GM23338 (cell line): ENCODE results near the gene FARS2.

ENCODE experiments used
- CREB1 ChIP-seq: fragments of 250-450 bp; sonication (Bioruptor Pico); IDR thresholded peaks from 2 replicates; pipeline ENCODE4 v1.5.0; 2020; ENCODE audit warnings: low read depth, mild to moderate bottlenecking, moderate library complexity
- CTCF ChIP-seq, 2 experiments: fragments of 200-600 bp in 1 of 2; sonication (generic) in 1 of 2; conservative IDR thresholded peaks; 2 replicates each; pipeline versions ENCODE4 v1.5.1 to v1.6.1; 2016 to 2017; ENCODE audit warnings: antibody characterized with exemption in 2 of 2, low read depth in 2 of 2, mild to moderate bottlenecking in 2 of 2, moderate library complexity in 1 of 2
- EZH2 ChIP-seq: fragments of 200-600 bp; sonication (generic); IDR thresholded peaks from one replicate; pipeline ENCODE4 v1.8.0; 2017; ENCODE audit warnings: antibody characterized with exemption, mild to moderate bottlenecking, low read depth; ENCODE audit not compliant: unreplicated experiment
- EZH2phosphoT487 ChIP-seq: fragments of 200-600 bp; sonication (generic); IDR thresholded peaks from one replicate; pipeline ENCODE4 v1.8.1; 2018; ENCODE audit warnings: antibody characterized with exemption; ENCODE audit not compliant: unreplicated experiment
- JUNB ChIP-seq: IDR thresholded peaks from one replicate; pipeline ENCODE4 v1.6.1; 2016; ENCODE audit warnings: antibody characterized with exemption; ENCODE audit not compliant: unreplicated experiment
- NANOG ChIP-seq: IDR thresholded peaks from 2 replicates; pipeline ENCODE4 v1.6.1; 2016; ENCODE audit warnings: antibody characterized with exemption, borderline replicate concordance
- POLR2AphosphoS5 ChIP-seq: IDR thresholded peaks from 2 replicates; pipeline ENCODE4 v1.6.1; 2016; ENCODE audit warnings: antibody characterized with exemption, low read depth
- STAT1 ChIP-seq: IDR thresholded peaks from one replicate; pipeline ENCODE4 v1.6.1; 2016; ENCODE audit warnings: antibody characterized with exemption; ENCODE audit not compliant: unreplicated experiment
- ZNF114 ChIP-seq: fragments of 250-450 bp; sonication (Bioruptor Pico); IDR thresholded peaks from 2 replicates; pipeline ENCODE4 v1.5.0; 2020; ENCODE audit warnings: mild to moderate bottlenecking, moderate library complexity
- ZNF331 ChIP-seq: fragments of 250-450 bp; sonication (Bioruptor Pico); IDR thresholded peaks from 2 replicates; pipeline ENCODE4 v1.5.0; 2020; ENCODE audit warnings: low read depth, mild to moderate bottlenecking, moderate library complexity
- TF ChIP-seq, protein P1 (sequence below): IDR thresholded peaks from one replicate; pipeline ENCODE4 v1.6.1; 2018; ENCODE audit warnings: antibody characterized with exemption; ENCODE audit not compliant: unreplicated experiment
- TF ChIP-seq, protein P2 (sequence below): IDR thresholded peaks from 2 replicates; pipeline ENCODE4 v1.6.1; 2016; ENCODE audit warnings: antibody characterized with exemption

DNA sequence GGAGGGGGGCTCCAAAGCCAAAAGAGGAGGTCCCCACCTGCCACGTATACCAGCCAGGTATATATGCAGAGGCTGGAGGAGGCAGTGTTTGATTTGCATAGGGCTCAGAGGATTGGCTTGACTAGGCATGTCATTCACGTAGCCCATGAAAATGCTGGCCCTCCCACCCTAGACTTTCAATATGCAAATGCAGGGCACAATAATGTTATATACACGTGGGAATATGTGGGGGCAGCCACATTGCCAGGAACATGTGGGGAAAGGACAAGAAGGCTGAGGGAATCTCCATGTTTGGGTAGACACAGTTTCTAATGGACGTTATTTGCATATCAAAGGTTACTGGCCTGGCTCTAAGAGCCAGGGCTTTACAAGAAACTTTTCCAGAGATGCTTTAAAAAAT, 301.8 kb downstream of the FARS2 start:
- no peak for TF ChIP-seq POLR2AphosphoS5
- TF ChIP-seq CTCF (conservative IDR thresholded peaks at IDR 0.05; ENCODE audit: low read depth in 2 of 2): no peak
- no peak for TF ChIP-seq EZH2phosphoT487
- no peak for TF ChIP-seq EZH2
- no peak for TF ChIP-seq JUNB
- TF ChIP-seq, protein P1, sequence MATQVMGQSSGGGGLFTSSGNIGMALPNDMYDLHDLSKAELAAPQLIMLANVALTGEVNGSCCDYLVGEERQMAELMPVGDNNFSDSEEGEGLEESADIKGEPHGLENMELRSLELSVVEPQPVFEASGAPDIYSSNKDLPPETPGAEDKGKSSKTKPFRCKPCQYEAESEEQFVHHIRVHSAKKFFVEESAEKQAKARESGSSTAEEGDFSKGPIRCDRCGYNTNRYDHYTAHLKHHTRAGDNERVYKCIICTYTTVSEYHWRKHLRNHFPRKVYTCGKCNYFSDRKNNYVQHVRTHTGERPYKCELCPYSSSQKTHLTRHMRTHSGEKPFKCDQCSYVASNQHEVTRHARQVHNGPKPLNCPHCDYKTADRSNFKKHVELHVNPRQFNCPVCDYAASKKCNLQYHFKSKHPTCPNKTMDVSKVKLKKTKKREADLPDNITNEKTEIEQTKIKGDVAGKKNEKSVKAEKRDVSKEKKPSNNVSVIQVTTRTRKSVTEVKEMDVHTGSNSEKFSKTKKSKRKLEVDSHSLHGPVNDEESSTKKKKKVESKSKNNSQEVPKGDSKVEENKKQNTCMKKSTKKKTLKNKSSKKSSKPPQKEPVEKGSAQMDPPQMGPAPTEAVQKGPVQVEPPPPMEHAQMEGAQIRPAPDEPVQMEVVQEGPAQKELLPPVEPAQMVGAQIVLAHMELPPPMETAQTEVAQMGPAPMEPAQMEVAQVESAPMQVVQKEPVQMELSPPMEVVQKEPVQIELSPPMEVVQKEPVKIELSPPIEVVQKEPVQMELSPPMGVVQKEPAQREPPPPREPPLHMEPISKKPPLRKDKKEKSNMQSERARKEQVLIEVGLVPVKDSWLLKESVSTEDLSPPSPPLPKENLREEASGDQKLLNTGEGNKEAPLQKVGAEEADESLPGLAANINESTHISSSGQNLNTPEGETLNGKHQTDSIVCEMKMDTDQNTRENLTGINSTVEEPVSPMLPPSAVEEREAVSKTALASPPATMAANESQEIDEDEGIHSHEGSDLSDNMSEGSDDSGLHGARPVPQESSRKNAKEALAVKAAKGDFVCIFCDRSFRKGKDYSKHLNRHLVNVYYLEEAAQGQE: no peak
- TF ChIP-seq, protein P2, sequence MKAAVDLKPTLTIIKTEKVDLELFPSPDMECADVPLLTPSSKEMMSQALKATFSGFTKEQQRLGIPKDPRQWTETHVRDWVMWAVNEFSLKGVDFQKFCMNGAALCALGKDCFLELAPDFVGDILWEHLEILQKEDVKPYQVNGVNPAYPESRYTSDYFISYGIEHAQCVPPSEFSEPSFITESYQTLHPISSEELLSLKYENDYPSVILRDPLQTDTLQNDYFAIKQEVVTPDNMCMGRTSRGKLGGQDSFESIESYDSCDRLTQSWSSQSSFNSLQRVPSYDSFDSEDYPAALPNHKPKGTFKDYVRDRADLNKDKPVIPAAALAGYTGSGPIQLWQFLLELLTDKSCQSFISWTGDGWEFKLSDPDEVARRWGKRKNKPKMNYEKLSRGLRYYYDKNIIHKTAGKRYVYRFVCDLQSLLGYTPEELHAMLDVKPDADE: no peak
- no peak for TF ChIP-seq NANOG
- TF ChIP-seq STAT1: no peak
- no peak for TF ChIP-seq ZNF114 (CRISPR knock-in tag)
- no peak for TF ChIP-seq CREB1 (CRISPR knock-in tag)
- no peak for TF ChIP-seq ZNF331
